Naive B cell (primary cell): ENCODE results near the gene ANKRD65. TPM values are rescaled to one million over a fixed set of nuclear protein-coding genes. Genes with fewer than 3 reads are reported as not detected.
"Not testable (repeated sequence)": the region's sequence is repeated elsewhere in the genome, so short reads cannot be mapped to it uniquely, and the experiment has no call there.

Experiments used
- ATAC-seq, 2 donors: fragments of 150-1000 bp; cut with Tn5 transposase; 2 replicates each; pipeline ENCODE4 v1.10.0; 2021; ENCODE audit warnings: low read depth in 2 of 2, mild to moderate bottlenecking in 2 of 2, moderate library complexity in 2 of 2
- DNase-seq: peaks from one replicate; pipeline ENCODE4 v3.0.0; 2022
- H3K27ac Mint-ChIP-seq, 6 donors: one replicate each; pipeline ENCODE4 v1.8.0; 2020 to 2022; ENCODE audit warnings: mild to moderate bottlenecking in 6 of 6, mixed read lengths in 6 of 6, moderate library complexity in 5 of 6, inconsistent platforms in 2 of 6
- H3K27me3 Mint-ChIP-seq, 3 donors: one replicate each; pipeline ENCODE4 v1.8.0; 2021 to 2022; ENCODE audit warnings: mixed read lengths in 3 of 3, mild to moderate bottlenecking in 1 of 3
- H3K36me3 Mint-ChIP-seq, 2 donors: one replicate each; pipeline ENCODE4 v1.8.0; 2020 to 2022; ENCODE audit warnings: mixed read lengths in 2 of 2, inconsistent platforms in 1 of 2, mild to moderate bottlenecking in 1 of 2
- H3K4me1 Mint-ChIP-seq, 3 donors: one replicate each; pipeline ENCODE4 v1.8.0; 2020 to 2022; ENCODE audit warnings: mixed read lengths in 3 of 3, inconsistent platforms in 1 of 3, mild to moderate bottlenecking in 1 of 3, moderate library complexity in 1 of 3
- H3K4me3 Mint-ChIP-seq, 8 donors: one replicate each; pipeline ENCODE4 v1.8.0; 2020 to 2022; ENCODE audit warnings: mild to moderate bottlenecking in 8 of 8, mixed read lengths in 8 of 8, moderate library complexity in 8 of 8, inconsistent platforms in 2 of 8
- H3K9me3 Mint-ChIP-seq, 7 donors: one replicate each; pipeline ENCODE4 v1.8.0; 2020 to 2022; ENCODE audit warnings: mixed read lengths in 7 of 7, mild to moderate bottlenecking in 5 of 7, inconsistent platforms in 2 of 7, moderate library complexity in 1 of 7
- polyA plus RNA-seq, 6 donors: library from polyadenylated mRNA; unstranded; fragments of 300-500 nt; fragmentation: Illumina TruSeq; gene quantifications; one replicate each; pipeline ENCODE4 v1.2.3, GENCODE V29; 2021; ENCODE audit warnings: low read depth in 6 of 6

Gene ANKRD65
- polyA plus RNA-seq, 6 donors from 2014 or later = 0.17 to 1.5 (median 0.28) TPM; not detected in 1

- not testable (repeated sequence) for ATAC-seq, DNase-seq, H3K27ac Mint-ChIP-seq, H3K36me3 Mint-ChIP-seq, H3K9me3 Mint-ChIP-seq, H3K27me3 Mint-ChIP-seq
- H3K4me1 Mint-ChIP-seq = peaks cover 0 to 12% (median 9%) of the 10 kb centered on the region in 3 donors
- H3K4me3 Mint-ChIP-seq = peak overlapping the region in 1 of 8 donors; percentile 63
Observed at GRCh38 chr1:1385339-1385738, 35.7 kb downstream of the ANKRD65 start.

GRCh38 chr1:1381294-1381693 is 39.8 kb downstream of the ANKRD65 start:
- peaks cover 2 to 12% (median 9%) of the 10 kb centered on the region in 3 donors for H3K4me1 Mint-ChIP-seq
- no peaks in the 10 kb centered on the region for H3K27me3 Mint-ChIP-seq
- H3K4me3 Mint-ChIP-seq = no peak overlapping the region
- no peaks in the 10 kb centered on the region for H3K9me3 Mint-ChIP-seq
- no peak for ATAC-seq
- DNase-seq = no peak
- H3K27ac Mint-ChIP-seq = no peak overlapping the region
- peaks cover 0 to under 1% of the 10 kb centered on the region in 2 donors for H3K36me3 Mint-ChIP-seq

- no peak for DNase-seq
- Mint-ChIP-seq H3K4me3 (no peak overlapping the region), H3K9me3 (no peaks in the 10 kb centered on the region), H3K27me3 (no peaks in the 10 kb centered on the region), H3K27ac (no peak overlapping the region), H3K4me1 (peaks cover 5 to 12% (median 9%) of the 10 kb centered on the region in 3 donors), H3K36me3 (no peaks in the 10 kb centered on the region)
- no peak for ATAC-seq
Observed at GRCh38 chr1:1380860-1381259, 40.2 kb downstream of the ANKRD65 start.

GRCh38 chr1:1377540-1378205 is 43.4 kb downstream of the ANKRD65 start:
- DNase-seq (no peak), ATAC-seq (no peak)
- H3K4me3 Mint-ChIP-seq = peak overlapping the region in 3 of 8 donors; percentile 29 to 54 (median 41)
- no peaks in the 10 kb centered on the region for H3K36me3 Mint-ChIP-seq
- H3K27me3 Mint-ChIP-seq = no peaks in the 10 kb centered on the region
- peaks cover 17 to 22% (median 18%) of the 10 kb centered on the region in 3 donors for H3K4me1 Mint-ChIP-seq
- no peaks in the 10 kb centered on the region for H3K9me3 Mint-ChIP-seq
- H3K27ac Mint-ChIP-seq = peak overlapping the region in 1 of 6 donors; percentile 49

- Mint-ChIP-seq H3K36me3 (no peaks in the 10 kb centered on the region), H3K9me3 (no peaks in the 10 kb centered on the region), H3K4me1 (peaks cover 7 to 25% (median 18%) of the 10 kb centered on the region in 3 donors), H3K27ac (peak overlapping the region in 4 of 6 donors; percentile 29 to 79 (median 54)), H3K27me3 (no peaks in the 10 kb centered on the region), H3K4me3 (peak overlapping the region in 6 of 8 donors; percentile 51 to 94 (median 84))
- ATAC-seq (no peak), DNase-seq (no peak)
Observed at GRCh38 chr1:1376551-1377226, 44.4 kb downstream of the ANKRD65 start.

- no peaks in the 10 kb centered on the region for H3K9me3 Mint-ChIP-seq
- DNase-seq = peak; percentile 98
- H3K4me1 Mint-ChIP-seq = peaks cover 7 to 25% (median 18%) of the 10 kb centered on the region in 3 donors
- H3K4me3 Mint-ChIP-seq = peak within 1 kb of the TSS; percentile 84 to 95 (median 93)
- no peaks in the 10 kb centered on the region for H3K36me3 Mint-ChIP-seq
- peak within 1 kb of the TSS; percentile 97 to 99 (median 98) for H3K27ac Mint-ChIP-seq
- no peaks in the 10 kb centered on the region for H3K27me3 Mint-ChIP-seq
- peak; percentile 87 to 91 for ATAC-seq
Observed at GRCh38 chr1:1374929-1375662, 46.0 kb downstream of the ANKRD65 start, which contains the start of gene AURKAIP1. Gene AURKAIP1 (minus strand): TSS chr1:1375207. CDS start chr1:1374756, 451 bp downstream.

- DNase-seq = no peak
- no peaks in the 10 kb centered on the region for H3K36me3 Mint-ChIP-seq
- H3K4me3 Mint-ChIP-seq = peak overlapping the region; percentile 63 to 95 (median 92)
- no peaks in the 10 kb centered on the region for H3K27me3 Mint-ChIP-seq
- peak overlapping the region in 4 of 6 donors; percentile 76 to 99 (median 89) for H3K27ac Mint-ChIP-seq
- ATAC-seq = no peak
- no peaks in the 10 kb centered on the region for H3K9me3 Mint-ChIP-seq
- H3K4me1 Mint-ChIP-seq = peaks cover 7 to 25% (median 18%) of the 10 kb centered on the region in 3 donors
Observed at GRCh38 chr1:1374589-1374928, 46.5 kb downstream of the ANKRD65 start.

- H3K36me3 Mint-ChIP-seq = no peaks in the 10 kb centered on the region
- H3K4me1 Mint-ChIP-seq = peaks cover 7 to 25% (median 18%) of the 10 kb centered on the region in 3 donors
- H3K9me3 Mint-ChIP-seq = no peaks in the 10 kb centered on the region
- peak overlapping the region; percentile 63 to 95 (median 92) for H3K4me3 Mint-ChIP-seq
- H3K27ac Mint-ChIP-seq = peak overlapping the region in 4 of 6 donors; percentile 24 to 97 (median 78)
- ATAC-seq = no peak
- no peaks in the 10 kb centered on the region for H3K27me3 Mint-ChIP-seq
- DNase-seq = no peak
Observed at GRCh38 chr1:1373815-1374588, 47.1 kb downstream of the ANKRD65 start.

GRCh38 chr1:1373051-1373814 is 47.8 kb downstream of the ANKRD65 start:
- Mint-ChIP-seq H3K27me3 (no peaks in the 10 kb centered on the region), H3K27ac (peak overlapping the region in 4 of 6 donors; percentile 19 to 97 (median 58)), H3K36me3 (no peaks in the 10 kb centered on the region), H3K9me3 (no peaks in the 10 kb centered on the region), H3K4me1 (peaks cover 7 to 25% (median 18%) of the 10 kb centered on the region in 3 donors), H3K4me3 (peak overlapping the region; percentile 30 to 95 (median 76))
- ATAC-seq (no peak), DNase-seq (no peak)

GRCh38 chr1:1371746-1372711 is 49.0 kb downstream of the ANKRD65 start:
- Mint-ChIP-seq H3K27me3 (no peaks in the 10 kb centered on the region), H3K4me3 (peak overlapping the region; percentile 9 to 79 (median 52)), H3K36me3 (no peaks in the 10 kb centered on the region), H3K27ac (peak overlapping the region in 3 of 6 donors; percentile 14 to 60 (median 20)), H3K9me3 (no peaks in the 10 kb centered on the region), H3K4me1 (peaks cover 7 to 25% (median 18%) of the 10 kb centered on the region in 3 donors)
- peak; percentile 73 for DNase-seq
- ATAC-seq = peak; percentile 24

GRCh38 chr1:1371364-1371745 is 49.7 kb downstream of the ANKRD65 start:
- Mint-ChIP-seq H3K9me3 (no peaks in the 10 kb centered on the region), H3K27me3 (no peaks in the 10 kb centered on the region), H3K4me3 (peak overlapping the region in 1 of 8 donors; percentile 79), H3K27ac (no peak overlapping the region), H3K36me3 (no peaks in the 10 kb centered on the region), H3K4me1 (peaks cover 7 to 24% (median 18%) of the 10 kb centered on the region in 3 donors)
- no peak for ATAC-seq
- DNase-seq = no peak
